GM19468 (cell line): ENCODE results near the gene DRAM2.
"Not testable (repeated sequence)": the region's sequence is repeated elsewhere in the genome, so short reads cannot be mapped to it uniquely, and the experiment has no call there.

Source experiments
- ATAC-seq: cut with Tn5 transposase; IDR thresholded peaks from one replicate; pipeline ENCODE4 v1.9.1; 2021; ENCODE audit warnings: mild to moderate bottlenecking, moderate library complexity, moderate number of reproducible peaks; ENCODE audit not compliant: unreplicated experiment; ENCODE audit errors: extremely low read depth

The DRAM2 gene

DNA sequence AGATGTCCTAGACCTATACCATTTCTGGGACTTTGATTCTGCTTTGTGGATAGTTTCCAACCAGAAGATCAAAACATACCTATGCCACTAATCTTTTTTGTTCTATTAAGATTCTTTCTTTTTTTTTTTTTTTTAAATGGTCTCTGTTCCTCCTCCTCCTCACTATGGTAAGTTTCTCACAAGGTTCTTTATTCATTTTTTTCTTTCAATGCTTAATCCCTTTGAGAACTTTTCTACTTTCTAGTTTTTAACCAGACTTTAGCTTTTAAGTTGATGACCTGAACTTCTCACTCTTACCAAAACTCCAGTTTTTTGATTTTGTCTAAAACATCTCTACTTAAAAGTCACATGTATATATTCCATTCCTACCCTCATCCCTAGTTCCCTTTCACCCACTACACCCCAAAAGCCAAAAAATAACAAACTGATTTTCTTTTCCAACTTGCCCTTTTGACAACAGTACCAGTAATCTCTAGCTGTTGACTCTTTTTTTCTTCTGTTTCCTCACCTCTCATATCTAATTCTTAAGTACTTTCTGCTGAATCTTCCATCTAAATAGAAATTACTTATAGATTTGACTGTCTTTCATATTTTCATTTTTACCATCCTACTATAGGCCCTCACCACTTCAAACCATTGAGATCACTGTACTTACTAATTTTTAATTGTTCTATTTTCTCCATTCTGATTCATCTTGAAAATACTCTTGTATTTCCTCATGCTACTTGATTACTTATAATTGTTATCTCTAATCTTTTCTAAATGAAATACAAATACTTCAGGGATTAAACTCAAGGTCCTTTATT is 6.3 kb upstream of the DRAM2 start:
- no peak for ATAC-seq

DNA sequence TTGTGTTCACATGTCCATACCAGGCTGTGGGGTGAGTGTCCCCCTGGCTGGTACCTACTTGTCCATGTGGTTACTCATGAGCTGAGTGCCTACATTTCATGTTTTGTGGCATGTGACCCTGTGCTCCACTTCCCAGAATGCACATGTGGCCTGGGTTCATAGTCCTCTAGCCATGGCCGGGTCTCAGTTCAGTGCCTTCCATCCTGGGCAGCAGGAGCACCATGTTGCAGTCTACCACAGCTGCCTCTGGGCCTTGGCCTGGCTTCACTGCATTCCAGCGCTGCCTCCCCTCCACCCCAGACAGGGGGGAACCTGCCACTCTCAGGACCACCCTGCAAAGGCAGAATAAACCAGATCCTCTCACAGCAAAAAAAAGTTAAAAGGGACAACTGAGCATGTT is 5.6 kb upstream of the DRAM2 start:
- ATAC-seq, result no peak

DNA sequence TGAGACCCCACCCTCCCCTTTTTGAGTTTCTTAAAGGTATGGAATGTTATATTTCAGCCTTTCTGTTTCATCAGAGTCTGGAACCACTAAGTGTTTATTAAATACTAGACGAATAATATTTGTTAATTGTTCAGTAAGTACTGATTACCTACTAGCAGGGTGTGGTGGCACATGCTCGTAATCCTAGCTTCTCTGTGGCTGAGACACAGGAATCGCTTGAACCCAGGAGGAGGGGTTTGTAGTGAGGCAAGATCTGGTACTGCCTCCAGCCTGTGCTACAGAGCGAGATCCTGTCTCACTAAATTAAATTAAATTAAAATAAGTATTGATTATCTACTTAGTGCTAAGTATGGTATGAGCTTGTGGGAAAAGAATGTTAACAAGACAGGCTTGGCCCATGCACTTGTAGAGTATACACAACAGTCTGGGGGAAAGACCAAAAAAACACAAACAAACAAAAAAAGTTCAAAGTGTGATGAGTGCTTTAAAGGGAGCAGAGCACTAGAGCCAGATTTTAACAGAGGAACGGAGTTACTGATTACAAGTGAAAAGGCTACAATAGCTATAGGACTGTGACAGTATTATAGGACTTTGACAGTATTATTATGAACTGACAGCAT is 2.6 kb upstream of the DRAM2 start:
- ATAC-seq, result no peak

DNA sequence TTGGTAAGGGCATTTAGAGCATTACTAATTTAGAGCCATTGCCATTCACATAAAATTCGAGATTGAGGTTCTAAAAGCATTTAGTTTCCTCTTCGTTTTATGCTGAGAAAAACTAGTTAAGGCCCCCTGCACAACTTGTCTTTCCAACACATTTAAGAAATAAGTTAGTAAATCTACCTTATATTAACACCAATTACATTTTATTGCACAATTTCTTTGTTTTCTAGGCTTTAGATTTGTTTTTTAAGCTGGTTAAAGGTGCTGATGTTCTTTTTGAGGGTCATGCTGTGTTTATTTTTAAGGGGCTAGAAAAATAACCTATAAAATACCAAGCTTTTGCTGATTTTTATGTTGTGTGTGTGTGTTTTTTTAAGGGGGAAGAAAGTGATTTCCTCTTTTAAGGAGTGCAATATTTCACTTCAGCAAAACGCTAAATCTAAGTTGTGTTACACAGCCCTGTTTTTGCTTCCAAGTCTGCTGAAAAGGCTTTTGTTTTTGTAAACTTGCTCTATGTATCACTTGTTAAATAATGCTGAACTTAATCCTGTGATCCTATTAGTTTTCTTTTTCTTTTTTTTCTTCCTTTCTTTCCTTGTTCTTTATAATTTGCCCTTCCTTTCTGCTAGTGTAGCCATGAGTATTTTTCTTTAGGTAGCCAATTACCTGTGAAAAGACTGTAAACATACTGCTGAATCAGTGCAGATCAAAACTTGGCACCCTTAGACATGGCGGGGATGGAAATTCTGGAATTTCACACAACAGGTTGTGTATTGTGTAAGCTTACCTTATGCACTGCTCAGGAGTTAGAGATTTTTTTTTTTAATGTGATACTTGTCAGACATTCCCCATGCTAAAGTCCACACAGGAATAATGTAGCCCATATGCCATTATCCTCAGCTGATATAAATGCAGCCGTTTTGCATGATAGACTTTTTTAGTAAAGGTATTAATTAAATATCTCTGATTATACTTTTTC is 1.6 kb upstream of the DRAM2 start:
- no peak for ATAC-seq

DNA sequence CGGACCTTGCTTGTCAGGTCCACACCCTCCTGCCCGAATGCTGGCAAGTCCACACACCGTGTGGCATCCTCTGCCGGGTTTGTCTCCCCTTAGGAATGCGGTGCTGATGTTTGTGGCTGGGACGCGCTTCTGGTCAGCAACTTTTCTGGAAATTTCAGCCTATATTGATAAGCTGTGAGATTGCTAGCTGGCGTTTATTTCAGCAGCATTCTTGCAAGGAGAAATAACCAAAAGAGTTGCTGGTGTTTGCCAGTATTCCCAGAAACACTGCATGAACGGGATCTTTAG is 731 bp upstream of the DRAM2 start:
- no peak for ATAC-seq

DNA sequence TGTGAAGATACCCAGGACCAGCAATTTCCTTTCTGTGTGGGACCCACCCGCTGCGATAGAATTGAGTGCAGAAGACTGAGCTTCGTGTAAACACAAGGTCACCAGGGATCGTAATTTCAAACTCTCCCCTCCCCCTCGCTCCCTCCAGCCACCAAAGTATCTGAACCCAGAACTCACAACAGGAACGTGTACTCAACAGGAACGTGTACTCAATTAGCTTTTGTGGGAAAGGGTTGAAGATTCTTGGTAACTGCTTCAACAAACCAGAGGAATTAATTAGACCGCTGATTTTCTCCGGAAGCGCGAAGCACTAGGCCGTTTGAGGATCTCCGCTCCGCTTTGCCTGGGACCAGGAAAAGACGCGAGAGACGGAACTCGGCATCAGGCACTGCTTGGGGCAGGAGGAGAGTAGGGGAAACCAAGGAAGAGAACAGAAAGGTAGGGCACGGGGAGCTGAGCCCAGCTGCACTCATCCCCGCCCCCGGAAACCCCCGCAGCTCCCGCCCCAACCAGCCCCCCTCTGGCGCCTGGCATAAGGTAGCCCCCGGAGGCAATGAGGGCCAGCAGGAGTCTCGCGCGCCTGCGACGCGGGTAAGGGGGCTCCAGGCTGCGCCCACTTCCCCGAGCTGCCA is 453 bp downstream of the DRAM2 start:
- peak; percentile 3 for ATAC-seq

DNA sequence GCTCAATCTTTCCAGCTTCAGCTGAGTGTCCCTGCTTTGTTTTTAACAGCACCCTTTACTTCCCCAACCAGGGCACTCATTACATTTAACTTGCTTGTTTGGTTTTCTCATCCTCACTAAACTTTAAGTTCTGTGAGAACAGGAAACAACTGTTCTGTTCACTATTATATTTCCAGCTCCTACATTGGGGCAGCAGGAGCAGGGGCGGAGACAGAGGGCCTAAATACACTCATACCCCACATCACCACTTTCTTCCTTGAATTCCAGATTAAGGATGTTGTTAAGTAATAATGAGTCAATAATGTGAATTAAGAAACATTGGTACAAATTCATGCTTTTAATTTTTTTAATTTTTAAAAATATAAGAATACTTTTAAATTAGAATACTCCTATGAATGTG is 6.0 kb downstream of the DRAM2 start:
- ATAC-seq, result no peak

DNA sequence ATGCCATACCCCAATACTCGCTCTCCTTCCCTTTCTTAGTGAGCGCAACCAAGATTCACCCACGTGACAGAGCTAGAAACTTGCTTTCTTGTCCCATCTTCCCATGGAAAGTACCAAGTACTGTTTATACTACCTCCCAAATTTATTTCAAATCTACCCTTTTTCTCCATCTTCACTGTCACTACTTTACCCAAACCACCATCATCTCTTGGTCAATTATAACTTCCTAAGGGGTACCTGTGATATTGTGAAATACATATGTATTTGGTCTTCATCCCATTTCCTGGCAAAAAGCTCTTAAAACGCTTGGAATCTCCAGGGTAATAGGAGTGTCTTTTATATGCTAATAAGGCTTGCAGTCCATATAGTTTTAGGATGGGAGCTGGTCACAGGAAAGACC is 8.2 kb downstream of the DRAM2 start:
- ATAC-seq, result no peak

DNA sequence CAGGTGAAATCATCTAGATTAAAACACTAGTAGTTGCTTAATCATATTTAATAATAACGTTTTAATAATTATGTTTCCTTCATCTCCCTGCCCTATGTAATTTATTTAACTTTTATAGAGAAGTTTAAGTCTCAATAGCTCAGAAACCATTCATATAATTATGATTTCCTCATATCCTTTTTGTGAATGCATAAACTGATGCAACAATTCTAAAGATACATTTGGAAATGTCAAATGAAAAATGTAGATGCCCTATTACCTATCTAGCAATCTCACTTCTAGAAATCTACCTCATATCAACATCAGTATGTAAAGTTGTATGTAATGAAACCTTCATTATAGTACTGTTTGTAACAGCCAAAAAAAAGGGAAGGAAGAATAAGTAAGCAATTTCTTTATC is 10.5 kb downstream of the DRAM2 start:
- no peak for ATAC-seq

DNA sequence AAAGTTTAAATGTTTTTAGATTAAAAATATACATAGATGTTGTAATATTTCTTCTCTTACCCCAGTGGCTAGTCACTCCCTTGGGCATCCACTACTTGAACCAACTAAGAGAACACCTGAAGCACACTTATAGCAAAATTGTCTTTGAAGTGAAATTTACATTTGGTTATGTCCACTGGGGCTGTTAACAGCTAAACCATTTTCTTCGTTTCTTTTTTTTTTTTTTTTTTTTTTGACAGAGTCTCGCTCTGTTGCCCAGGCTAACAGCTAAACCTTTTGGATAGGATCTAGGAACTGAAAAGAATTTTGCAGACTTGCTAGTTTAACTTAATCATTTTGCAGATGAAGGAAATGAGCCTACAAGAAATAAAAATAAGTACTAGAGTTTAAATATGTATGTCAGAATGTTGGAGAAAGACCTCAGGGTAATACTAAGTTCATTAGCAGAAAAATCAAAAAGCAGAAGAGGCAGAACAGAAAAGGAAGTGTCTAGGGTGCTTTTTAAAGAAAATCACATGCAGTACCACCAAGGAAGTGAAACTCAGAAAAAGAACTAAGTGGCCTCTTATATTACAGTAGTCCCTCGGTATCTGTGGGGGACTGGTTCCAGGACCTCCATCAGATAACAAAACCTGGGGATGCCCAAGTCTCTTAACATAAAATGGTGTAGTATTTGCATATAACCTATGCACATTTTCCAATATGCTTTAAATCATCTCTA is 11.8 kb downstream of the DRAM2 start:
- peak; percentile 54 for ATAC-seq

DNA sequence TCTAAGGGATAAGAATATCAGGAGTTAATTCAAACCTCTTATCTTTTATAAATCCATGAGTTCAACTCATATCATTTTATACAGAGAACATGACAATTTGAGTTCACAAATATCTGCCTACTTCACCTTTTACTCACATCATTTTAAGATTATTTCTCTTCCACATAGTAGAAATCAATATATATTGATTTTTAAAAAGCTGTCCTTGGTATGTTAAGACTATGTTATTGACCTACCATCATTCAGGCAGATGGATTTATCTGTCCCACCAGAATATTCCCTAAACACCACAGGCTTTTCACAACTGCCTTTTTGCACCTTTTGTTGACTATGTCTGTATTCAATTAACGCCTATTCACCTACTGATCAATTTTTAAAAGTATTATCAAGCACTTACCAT is 13.5 kb downstream of the DRAM2 start:
- no peak for ATAC-seq

DNA sequence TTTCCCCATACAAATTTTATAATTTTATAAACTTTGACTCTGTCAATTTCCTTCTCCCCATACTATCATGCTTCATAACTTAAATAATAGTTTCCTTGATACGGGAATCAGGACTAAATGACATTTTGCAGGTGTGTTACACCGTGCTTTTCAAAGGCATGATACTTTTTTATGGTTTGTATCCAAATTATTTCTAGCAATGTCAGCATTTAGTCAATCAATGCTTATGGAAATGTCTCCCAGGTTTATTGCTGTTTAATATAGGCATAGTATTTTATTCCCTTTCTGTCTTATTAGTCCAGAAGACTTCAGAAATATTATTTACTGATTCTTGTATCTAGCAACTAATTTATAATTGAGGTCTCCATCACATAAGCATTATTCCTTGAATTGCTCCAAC is 23.4 kb downstream of the DRAM2 start:
- ATAC-seq, result no peak

DNA sequence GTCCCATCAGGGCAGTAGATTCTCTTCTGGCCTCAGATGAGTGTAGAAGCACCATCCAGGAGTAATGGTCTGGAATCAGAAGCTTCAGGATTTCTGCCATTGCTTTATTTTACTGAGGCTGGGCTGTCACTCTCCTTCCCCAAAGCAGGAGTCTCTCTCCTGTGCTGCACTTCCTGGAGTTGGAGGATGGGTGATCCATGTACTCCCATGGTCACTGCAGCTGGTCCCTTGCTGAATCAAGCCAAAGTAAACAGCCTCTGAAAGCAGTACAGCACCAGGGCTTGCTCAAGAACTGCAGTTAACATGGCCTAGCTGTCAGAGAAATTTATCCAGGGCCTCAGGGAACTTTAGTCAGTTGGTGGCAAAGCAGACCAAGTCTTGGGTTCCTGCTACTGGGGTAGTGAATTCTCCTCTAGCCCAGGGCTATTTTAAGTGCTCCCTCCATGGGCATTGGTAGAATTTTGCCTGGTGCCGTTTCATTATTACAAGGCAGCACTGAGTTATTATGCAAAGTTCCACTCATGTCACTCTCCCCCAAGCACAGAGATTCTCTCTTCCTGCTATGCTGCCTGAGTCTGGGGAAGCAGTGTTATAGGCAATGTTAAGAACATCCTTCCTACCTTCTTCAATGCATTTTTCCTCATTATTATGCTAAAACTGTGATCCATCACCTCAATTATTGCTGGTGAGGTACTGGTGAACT is 29.5 kb downstream of the DRAM2 start:
- ATAC-seq, result no peak

DNA sequence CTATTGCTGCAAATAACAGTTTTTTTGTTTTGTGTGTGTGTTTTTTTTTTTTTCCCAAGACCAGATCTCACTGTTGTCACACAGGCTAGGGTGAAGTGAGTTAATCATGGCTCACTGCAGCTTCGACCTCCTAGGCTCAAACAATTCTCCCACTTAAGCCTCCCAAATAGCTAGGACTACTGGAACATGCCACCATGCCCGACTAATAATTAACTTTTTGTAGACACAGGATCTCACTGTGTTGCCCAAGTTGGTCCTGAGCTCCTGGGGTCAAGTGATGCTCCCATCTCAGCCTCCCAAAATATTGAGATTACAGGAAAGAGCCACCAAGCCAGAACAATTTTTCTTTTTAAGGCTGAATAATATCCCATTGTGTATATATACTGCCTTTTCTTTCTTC is 34.9 kb downstream of the DRAM2 start:
- no peak for ATAC-seq

DNA sequence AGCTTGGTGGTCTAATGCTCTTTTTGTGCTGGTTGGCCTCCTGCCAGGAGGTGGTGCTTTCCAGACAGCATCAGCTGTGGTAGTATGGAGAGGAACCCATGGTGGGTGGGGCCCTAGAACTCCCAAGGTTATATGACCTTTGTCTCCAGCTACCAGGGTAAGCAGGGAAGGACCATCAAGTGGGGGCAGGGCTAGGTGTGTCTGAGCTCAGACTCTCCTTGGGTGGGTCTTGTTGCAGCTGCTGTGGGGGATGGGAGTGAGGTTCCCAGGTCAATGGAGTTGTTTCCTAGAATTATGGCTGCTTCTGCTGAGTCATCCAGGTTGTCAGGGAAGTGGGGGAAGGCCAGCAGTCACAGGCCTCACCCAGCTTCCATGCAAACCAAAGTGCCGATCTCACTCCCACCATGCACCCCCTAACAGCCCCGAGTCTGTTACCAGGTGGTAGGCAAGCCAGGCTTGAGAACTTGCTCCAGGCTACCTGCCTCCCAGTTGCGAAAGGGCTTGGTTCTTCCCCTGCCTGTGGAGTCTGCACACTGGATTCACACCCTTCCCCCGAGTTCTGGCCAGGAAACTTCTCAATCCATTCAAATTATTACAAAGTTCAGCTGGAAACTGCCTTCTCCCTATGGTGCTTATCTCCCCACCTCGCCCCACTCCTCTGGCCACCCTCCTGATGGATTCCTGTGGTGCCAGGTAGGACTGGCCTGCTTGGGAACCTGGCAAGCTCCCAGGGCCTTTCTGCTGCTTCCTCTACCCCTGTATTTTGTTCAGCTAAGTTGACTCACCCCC is 37.8 kb downstream of the DRAM2 start:
- ATAC-seq, result no peak

DNA sequence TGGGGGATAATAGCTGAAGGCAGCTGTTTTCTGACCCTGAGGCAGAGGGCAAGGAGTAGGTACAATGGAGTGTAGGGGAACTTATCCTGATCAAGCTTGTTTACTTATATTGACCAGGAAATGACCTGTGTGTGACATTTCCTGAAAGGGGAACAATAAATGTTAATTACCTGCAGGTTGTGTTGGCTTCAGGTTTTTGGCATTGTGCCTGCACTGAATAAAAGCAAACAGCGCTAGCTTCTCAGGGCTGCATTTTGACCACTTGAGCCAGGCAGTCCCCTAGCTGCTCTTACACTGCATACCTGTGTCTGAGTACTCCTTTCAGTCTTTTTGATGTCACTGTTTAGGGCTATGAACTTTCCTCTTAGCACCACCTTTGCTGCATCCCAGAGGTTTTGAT is 40.6 kb downstream of the DRAM2 start:
- ATAC-seq, result no peak

DNA sequence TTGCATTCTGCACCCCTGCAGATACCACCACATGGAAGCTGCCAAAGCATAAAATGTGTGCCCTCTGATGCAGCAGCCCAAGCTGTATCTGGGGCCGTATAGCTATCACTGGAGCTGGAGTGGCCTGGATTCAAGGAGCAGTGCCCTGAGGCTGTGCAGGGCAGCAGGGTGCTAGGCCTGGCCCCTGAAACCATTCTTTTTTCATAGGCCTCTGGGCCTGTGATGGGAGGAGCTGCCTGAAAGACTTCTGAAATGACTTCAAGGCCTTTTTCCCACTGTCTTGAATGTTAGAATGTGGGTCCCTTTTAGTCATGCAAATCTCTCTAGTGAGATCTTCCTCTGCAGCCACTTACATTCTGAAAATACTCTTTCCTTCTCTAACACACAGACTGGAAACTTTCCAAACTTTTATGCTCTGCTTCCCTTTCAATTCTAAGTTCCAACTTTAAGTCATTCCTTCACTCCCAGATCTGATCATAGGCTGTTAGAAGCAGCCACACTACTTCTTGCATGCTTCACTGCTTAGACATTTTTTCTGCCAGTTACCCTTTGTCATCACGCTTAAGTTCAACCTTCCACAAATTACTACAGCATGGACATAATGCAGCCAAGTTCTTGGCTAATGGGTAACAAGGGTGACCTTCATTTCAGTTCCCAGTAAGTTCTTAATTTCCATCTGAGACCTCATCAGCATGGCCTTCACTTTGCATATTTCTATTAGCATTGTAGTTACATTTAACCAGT is 42.4 kb downstream of the DRAM2 start:
- ATAC-seq, result no peak

DNA sequence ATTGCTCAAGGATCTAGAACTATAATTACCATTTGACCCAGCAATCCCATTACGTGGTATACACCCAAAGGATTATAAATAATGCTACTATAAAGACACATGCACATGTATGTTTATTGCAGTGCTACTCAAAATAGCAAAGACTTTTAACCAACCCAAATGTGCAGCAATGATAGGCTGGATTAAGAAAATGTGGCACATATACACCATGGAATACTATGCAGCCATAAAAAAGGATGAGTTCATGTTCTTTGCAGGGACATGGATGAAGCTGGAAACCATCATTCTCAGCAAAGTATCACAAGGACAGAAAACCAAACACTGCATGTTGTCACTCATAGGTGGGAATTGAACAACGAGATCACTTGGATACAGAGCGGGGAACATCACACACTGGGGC is 44.5 kb downstream of the DRAM2 start:
- not testable (repeated sequence) for ATAC-seq
